Measurements from ENCODE around the gene C22orf23.
"Not testable (repeated sequence)": the region's sequence is repeated elsewhere in the genome, so short reads cannot be mapped to it uniquely, and the experiment has no call there.

GRCh38 chr22:37947142-37947795 is 6.1 kb downstream of the C22orf23 start:
- TF ChIP-seq CTCF (IDR thresholded peaks at IDR 0.05); CHD2 (IDR thresholded peaks at IDR 0.05; ENCODE audit: low read length, partially characterized antibody): not testable (repeated sequence)
